Fibroblast of lung (primary cell): Measurements from ENCODE around the gene LKAAEAR1.

Experiments
- CTCF ChIP-seq, 2 donors: IDR thresholded peaks in 1 of 2; conservative IDR thresholded peaks in 1 of 2; 1 replicate in 1 of 2; 2 replicates in 1 of 2; pipeline ENCODE4 v1.5.1; 2011 to 2012; ENCODE audit warnings: low read length in 2 of 2, control low read depth in 1 of 2, inconsistent platforms in 1 of 2, low read depth in 1 of 2, mild to moderate bottlenecking in 1 of 2
- EZH2 ChIP-seq: IDR thresholded peaks from 2 replicates; pipeline ENCODE4 v1.5.1; 2012; ENCODE audit warnings: low read length, control low read depth, mild to moderate bottlenecking; ENCODE audit errors: missing control alignments

GRCh38 chr20:64045346-64046011, 38.7 kb downstream of the LKAAEAR1 start:
- TF ChIP-seq EZH2 (no peak), CTCF (conservative IDR thresholded peaks at IDR 0.05 in 1 of 2, IDR thresholded peaks at IDR 0.05 in 1 of 2; ENCODE audit: low read depth in 1 of 2, low read length in 2 of 2) (no peak)
